Endothelial cell of umbilical vein (primary cell): ENCODE data around the gene TCF20.

ENCODE experiments used
- JUN ChIP-seq: IDR thresholded peaks from 2 replicates; pipeline ENCODE4 v1.6.1; 2011; ENCODE audit warnings: borderline replicate concordance, low read depth; ENCODE audit not compliant: insufficient read length, insufficient read depth
- MAX ChIP-seq: IDR thresholded peaks from 2 replicates; pipeline ENCODE4 v1.6.1; 2011; ENCODE audit not compliant: insufficient read depth, insufficient read length
- POLR2A ChIP-seq: IDR thresholded peaks from 2 replicates; pipeline ENCODE4 v1.6.1; 2012; ENCODE audit warnings: low read depth, mild to moderate bottlenecking, control low read depth, low read length
- TF ChIP-seq, protein P1 (sequence below), 2 donors: IDR thresholded peaks; 1 replicate in 1 of 2; 2 replicates in 1 of 2; pipeline ENCODE4 v1.5.1; 2011; ENCODE audit warnings: low read length in 2 of 2, mild to moderate bottlenecking in 2 of 2, moderate library complexity in 2 of 2, control low read depth in 1 of 2, inconsistent platforms in 1 of 2, low read depth in 1 of 2; ENCODE audit not compliant: insufficient read depth in 1 of 2; ENCODE audit errors: extremely low read depth in 1 of 2

- TF ChIP-seq POLR2A (no peak), JUN (no peak), MAX (no peak)
- TF ChIP-seq, protein P1, sequence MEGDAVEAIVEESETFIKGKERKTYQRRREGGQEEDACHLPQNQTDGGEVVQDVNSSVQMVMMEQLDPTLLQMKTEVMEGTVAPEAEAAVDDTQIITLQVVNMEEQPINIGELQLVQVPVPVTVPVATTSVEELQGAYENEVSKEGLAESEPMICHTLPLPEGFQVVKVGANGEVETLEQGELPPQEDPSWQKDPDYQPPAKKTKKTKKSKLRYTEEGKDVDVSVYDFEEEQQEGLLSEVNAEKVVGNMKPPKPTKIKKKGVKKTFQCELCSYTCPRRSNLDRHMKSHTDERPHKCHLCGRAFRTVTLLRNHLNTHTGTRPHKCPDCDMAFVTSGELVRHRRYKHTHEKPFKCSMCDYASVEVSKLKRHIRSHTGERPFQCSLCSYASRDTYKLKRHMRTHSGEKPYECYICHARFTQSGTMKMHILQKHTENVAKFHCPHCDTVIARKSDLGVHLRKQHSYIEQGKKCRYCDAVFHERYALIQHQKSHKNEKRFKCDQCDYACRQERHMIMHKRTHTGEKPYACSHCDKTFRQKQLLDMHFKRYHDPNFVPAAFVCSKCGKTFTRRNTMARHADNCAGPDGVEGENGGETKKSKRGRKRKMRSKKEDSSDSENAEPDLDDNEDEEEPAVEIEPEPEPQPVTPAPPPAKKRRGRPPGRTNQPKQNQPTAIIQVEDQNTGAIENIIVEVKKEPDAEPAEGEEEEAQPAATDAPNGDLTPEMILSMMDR (IDR thresholded peaks at IDR 0.05; ENCODE audit: extremely low read depth in 1 of 2, insufficient read depth in 1 of 2, low read depth in 1 of 2, low read length in 2 of 2): no peak
These were observed 44.4 kb upstream of the TCF20 start for GRCh38 chr22:42314709-42315391.
